Daoy (cell line): Measurements from ENCODE around the gene EYA4. TPM values are rescaled to one million over a fixed set of nuclear protein-coding genes. Genes with fewer than 3 reads are reported as not detected.
"Not testable (repeated sequence)": the region's sequence is repeated elsewhere in the genome, so short reads cannot be mapped to it uniquely, and the experiment has no call there.

Source experiments
- DNase-seq: peaks from one replicate; pipeline ENCODE4 v3.0.0-alpha.2; 2015; ENCODE audit warnings: low read depth
- total RNA-seq: library from RNA; depleted of rRNA; stranded (reverse); fragments of >200 nt; shearing (Covaris generic); gene quantifications from 2 replicates; pipeline ENCODE4 v1.2.3, GENCODE V29; 2014

Gene EYA4
- total RNA-seq, 1 experiment from 2014 or later: 14.7 TPM

DNA sequence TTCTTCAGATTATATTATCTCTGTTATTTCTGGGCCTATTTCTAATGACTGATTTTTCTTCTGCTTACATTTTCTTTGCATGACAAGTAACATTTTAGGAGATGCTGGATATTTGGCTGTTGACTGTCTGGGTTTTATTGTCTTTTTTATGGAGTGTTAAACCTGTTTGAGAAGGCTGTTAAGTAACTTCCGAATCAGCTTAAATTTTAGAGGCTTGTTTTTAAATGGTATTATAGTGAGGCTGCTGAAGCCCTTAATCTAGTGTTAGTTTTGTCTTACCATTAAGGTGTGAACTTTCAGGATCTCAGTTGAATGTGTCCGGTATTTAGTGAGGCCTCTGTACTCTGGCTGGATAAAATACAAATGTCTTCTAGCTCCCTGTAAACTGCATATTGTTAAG is 109.8 kb downstream of the EYA4 start:
- no peak for DNase-seq

DNA sequence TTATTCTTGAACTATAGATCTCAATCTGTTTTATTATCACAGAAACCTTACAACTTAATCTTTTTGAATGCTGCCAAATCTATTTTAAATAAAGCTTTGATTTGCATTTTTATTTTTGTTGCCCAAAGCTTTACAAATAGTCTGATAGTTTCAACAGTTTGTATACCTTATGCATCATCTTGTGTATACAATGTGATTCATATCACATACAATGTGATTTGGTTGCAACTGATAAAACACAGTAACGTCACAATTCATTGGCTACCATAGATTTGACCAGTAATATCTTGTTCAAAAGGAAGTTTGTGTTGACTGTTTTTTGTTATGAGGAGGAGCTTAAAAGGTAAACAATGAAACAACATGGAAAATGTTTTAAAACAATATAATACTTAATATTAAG is 110.9 kb downstream of the EYA4 start:
- no peak for DNase-seq

DNA sequence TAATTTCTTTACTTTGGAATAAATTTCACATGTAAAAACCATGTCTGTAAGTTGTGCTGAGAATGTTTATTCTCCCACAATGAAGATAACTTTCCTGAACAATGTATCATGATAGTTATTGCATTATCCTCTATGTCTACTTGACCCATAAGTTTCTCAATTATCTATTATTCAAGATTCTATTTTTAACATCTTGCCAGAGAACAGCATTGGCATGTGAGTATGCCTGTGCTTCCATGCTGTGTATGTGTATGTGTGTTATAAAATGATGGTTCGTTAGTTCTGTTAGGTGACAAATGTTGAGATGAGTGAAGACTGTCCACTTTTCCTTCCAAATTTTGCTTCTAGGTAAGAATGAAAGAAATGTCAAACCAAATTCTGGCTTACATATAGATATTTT is 111.9 kb downstream of the EYA4 start:
- DNase-seq: no peak

- DNase-seq: no peak
Observed at GRCh38 chr6:133355922-133356321, 114.8 kb downstream of the EYA4 start.

DNA sequence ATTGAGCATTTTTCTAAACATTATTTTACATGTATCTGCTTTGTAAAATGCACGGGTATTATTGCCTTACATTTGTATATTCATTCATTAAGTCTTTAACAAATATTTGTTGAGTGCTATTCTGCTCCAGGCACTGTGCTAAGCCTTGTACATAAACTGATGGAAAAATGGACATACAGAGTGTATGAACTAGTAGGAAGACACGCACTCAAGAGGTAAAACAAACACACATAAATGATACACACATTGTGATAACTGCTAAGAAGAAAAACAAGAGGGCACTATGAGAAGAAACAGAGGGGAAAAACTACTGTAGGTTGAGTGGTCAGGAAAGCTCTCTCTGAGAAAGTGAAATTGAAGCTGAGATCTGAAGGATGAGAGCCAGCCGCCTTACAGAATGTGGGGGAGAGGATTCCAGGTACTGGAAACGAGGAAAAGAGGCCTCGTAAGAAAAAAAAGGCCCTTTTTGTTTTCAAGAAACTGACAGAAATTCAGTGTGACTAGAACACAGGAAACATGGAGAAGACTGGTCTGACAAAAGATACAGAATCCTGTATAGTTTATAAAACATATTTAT is 117.5 kb downstream of the EYA4 start:
- no peak for DNase-seq

DNA sequence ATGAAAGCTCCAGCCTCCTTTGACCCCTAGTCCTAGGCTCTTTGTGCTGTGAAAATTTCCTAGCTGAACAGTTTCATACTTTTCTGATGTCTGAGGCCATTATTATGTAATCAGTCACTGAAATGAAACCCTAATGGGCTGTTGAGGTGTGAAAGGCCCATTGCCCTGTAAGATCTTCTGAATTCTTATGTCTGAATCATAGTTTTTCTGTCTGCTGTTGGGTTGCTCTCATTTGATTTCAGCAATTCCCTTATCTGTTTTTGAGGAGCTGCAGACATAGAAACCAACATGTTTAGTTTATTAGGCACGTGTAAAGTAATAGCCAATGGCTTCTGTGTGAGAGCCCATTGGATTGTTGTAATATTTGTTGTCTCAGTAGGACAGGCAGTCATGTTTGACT is 118.1 kb downstream of the EYA4 start:
- no peak for DNase-seq

- DNase-seq: no peak
Observed at GRCh38 chr6:133359760-133360159, 118.6 kb downstream of the EYA4 start.

- no peak for DNase-seq
Observed at GRCh38 chr6:133360194-133360593, 119.0 kb downstream of the EYA4 start.

DNA sequence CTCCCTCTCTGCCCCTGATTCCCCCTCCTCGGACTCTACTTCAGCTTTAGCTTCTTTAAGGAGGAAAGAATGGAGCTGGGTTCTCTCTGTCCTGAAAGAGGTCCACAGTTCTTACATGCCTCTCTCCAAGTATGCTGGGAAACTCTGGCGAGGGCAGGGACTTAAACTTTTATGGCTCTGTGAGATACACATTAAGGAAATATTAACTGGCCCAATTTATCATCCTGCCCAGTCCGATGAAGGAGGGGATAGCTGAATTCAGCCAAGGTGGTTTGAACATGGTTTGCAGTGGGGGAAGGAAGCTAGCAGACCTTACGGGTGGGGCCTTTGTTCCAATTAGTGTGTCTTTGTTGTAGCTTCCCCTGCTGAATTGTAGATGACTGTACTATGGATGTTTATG is 121.7 kb downstream of the EYA4 start:
- DNase-seq: no peak

DNA sequence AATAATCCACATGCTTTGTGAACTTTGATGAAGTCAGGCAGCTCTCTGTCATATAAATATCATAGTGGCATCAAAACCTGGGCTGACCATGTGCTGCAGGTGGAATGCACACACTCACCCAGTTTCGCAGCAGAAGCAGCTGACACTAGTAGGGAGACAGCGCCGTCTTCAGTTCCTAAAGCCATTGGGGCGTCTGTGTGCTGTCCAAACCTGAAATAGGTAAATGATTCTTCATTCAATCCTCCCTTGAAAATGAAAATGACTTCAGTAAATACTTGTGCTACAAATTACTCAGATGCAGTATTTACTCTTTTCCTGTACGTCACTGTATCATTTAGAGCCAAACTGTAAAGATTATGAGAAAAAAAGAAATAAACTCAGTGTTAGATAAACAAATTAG is 127.5 kb downstream of the EYA4 start:
- DNase-seq: peak; percentile 19

- DNase-seq: no peak
Observed at GRCh38 chr6:133369773-133370272, 128.7 kb downstream of the EYA4 start.

GRCh38 chr6:133376743-133377142 is 135.6 kb downstream of the EYA4 start:
- DNase-seq: no peak

DNA sequence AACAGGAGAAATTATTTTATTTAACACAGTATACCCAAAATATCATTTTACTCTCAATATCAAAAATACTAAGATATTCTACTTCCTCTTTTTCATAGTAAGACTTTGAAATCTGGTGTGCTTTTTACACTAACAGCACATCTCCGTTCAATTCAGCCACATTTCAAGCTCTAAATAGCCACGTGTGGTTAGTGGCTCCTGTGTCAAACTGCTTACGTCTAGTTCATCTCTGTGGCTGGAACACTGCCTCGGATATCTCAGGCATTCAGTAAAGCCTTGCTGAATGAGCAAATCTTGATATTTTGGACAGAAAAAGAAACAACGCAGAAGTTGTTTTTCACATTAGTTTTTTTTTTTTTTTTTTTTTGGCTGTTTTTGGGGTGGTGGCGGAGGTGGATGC is 136.1 kb downstream of the EYA4 start:
- DNase-seq: no peak

- no peak for DNase-seq
Observed at GRCh38 chr6:133380047-133380446, 138.9 kb downstream of the EYA4 start.

GRCh38 chr6:133380723-133381122 is 139.6 kb downstream of the EYA4 start:
- no peak for DNase-seq

DNA sequence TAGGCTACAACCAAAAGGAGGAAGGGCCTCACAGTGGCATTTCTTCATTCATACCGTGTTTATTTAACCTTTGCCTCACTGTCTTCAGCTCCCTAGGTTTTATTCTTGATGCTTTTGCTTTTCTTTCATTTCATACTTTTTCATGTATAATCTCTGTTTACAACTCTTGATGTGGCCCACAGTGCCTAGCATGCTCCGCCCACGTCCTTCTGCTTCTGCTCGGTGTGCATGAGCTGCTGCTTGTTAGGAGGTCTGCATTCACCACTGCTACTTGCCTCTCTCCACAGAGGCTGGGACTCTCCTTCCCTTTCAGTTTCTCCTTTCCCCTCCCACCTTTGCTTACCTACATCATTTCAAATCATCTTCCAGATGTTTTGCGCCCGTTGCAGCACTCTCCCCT is 147.6 kb downstream of the EYA4 start:
- DNase-seq: no peak

DNA sequence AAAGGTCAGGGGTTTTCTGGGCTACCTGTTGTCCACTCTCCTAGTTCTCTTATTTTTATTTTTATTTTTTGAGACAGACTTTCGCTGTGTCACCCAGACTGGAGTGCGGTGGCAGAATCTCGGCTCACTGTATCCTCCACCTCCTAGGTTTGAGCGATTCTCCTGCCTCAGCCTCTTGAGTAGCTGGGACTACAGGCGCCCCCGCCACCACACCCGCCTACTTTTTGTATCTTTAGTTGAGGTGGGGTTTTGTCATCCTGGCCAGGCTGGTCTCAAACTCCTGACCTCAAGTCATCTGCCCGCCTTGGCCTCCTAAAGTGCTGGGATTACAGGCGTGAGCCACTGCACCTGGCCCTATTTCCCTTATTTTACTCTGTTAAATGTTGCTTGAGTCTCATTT is 149.0 kb downstream of the EYA4 start:
- DNase-seq: no peak

DNA sequence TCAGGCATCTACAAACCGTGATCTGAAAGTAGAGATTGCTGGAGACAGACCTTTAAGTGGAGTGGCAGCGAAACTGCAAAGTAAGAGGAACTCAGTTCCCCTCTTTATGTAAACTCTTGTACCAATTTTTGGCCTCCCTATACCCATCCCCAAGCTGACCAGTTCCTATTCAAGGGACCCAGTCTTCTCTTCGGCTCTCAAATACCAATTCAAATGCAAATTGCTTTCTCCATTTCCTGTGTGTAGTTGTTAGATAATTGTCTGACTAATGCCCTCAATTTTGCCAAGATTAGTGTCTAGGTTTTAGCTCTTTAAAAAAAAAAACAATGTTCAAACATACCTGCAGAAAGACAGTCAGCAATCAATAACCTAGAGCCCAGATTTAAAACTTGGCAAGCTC is 150.9 kb downstream of the EYA4 start:
- DNase-seq: peak; percentile 22

DNA sequence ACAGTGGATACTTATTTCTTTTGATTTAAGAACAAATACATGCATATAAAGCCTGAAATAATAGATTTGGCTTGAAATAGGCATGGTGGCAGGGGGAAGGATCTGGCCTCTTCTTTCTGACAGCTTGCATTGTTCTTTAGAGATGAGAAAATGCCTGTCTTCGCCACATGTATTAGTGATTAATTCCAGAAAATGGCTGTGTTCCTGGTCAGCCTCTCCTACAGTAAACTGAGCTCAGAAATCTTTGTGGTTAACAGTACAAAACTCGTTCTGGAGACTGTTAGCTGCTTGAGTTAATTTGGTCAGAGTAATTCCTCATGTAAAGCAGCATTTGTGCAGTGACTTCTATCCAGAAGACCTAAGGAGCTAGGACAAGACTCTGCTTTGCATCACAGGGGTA is 151.5 kb downstream of the EYA4 start:
- DNase-seq: no peak

DNA sequence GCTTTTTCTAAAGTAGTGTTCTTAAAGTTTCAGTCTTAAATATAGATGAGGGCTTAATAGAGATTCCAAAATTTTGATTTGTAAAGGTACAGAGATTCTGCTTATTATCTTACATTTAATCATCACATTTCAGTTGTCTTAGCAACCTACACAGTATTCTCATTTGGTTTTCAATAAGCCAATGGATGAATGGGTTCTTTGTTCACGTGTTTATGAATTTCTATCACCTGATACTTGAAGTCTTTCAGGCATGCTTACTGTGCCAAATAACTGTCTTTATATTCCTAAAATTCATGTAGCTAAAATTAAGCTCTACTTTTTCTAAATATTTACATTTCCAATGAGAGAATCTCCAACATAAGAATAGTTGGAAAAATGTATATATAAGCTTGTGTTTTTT is 152.7 kb downstream of the EYA4 start:
- DNase-seq: no peak

GRCh38 chr6:133394630-133395029 is 153.5 kb downstream of the EYA4 start:
- no peak for DNase-seq

DNA sequence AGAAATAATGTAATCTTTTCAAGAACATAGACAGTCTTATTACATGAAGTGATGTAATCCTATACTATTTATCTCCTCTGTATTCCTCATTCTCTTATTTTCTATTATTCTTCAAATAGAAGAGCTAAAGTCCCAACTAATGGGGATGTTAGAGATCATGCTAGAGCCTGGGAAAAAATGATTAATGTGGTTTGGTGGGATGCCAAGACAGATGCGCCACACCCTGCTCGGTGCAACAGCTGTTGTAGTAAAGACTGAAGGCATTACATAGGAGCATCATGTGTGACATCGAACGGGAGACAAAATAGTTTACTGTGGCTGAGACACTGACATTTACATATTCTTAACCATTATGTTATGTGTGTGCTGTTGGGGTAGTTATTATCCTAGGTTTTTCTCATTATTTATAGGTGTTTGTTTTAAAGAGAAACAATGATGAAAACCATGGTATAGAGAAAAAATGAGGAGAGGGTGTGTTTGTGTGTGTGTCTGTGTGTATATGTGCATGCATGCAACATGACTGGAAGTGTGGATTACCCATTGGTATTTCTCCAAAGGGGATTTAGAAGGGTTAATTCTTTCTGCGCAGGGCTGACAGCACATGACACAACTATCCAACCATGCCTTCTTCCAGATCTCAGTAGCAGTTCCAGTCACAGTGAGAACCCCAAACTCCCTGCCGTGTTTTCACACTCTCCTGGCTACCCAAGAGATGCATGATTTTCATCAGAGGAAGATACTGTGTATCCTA is 155.3 kb downstream of the EYA4 start:
- DNase-seq: peak; percentile 65

DNA sequence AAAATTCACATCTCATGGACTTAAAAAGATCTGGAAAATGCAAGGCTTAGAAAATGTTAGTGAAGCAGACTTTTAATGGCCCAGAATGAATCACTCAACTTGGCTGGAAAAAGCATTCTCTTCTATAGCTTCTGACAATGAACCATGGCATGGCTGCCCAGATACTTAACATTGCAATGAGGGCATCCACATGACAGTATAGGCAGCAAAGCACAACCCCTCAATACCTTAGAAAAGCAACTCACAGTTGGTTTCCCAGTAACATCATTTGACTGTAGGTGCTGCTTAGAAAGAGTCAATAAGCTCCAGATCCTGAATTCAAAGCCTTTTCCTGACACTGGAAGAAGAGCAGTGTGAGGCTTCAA is 155.8 kb downstream of the EYA4 start:
- peak; percentile 24 for DNase-seq

DNA sequence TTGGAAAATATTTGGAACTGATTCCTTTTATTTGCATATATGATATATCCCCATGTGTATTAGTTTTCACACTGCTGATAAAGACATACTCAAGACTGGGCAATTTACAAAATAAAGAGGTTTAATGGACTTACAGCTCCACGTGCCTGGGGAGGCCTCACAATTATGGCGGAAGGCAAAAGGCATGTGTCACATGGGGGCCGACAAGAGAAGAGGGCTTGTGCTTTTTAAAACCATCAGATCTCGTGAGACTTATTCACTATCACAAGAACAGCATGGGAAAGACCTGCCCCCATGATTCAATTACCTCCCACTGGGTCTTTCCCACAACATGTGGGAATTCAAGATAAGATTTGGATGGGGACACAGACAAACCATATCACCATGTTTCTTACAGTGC is 156.4 kb downstream of the EYA4 start:
- DNase-seq: not testable (repeated sequence)
